ENCODE results near the gene PARVA.

The PARVA gene

GRCh38 chr11:12496181-12497025, 119.0 kb downstream of the PARVA start:
- TF ChIP-seq GATA2 (IDR thresholded peaks at IDR 0.05; ENCODE audit: low read depth, low read length) (no peak), GATA3 (IDR thresholded peaks at IDR 0.05; ENCODE audit: low read depth, low read length) (no peak)

- TF ChIP-seq GATA2 (IDR thresholded peaks at IDR 0.05; ENCODE audit: low read depth, low read length) (no peak), GATA3 (IDR thresholded peaks at IDR 0.05; ENCODE audit: low read depth, low read length) (no peak)
Measured at GRCh38 chr11:12497431-12497830, 120.1 kb downstream of the PARVA start.

GRCh38 chr11:12499071-12499470, 121.7 kb downstream of the PARVA start:
- TF ChIP-seq GATA3 (IDR thresholded peaks at IDR 0.05; ENCODE audit: low read depth, low read length) = no peak
- no peak for TF ChIP-seq GATA2 (IDR thresholded peaks at IDR 0.05; ENCODE audit: low read depth, low read length)

GRCh38 chr11:12502046-12502445, 124.7 kb downstream of the PARVA start:
- no peak for TF ChIP-seq GATA3 (IDR thresholded peaks at IDR 0.05; ENCODE audit: low read depth, low read length)
- TF ChIP-seq GATA2 (IDR thresholded peaks at IDR 0.05; ENCODE audit: low read depth, low read length) = no peak

- TF ChIP-seq GATA3 (IDR thresholded peaks at IDR 0.05; ENCODE audit: low read depth, low read length) (no peak), GATA2 (IDR thresholded peaks at IDR 0.05; ENCODE audit: low read depth, low read length) (no peak)
Measured at GRCh38 chr11:12503039-12503484, 125.7 kb downstream of the PARVA start.

GRCh38 chr11:12503886-12504285, 126.5 kb downstream of the PARVA start:
- TF ChIP-seq GATA2 (IDR thresholded peaks at IDR 0.05; ENCODE audit: low read depth, low read length) (no peak), GATA3 (IDR thresholded peaks at IDR 0.05; ENCODE audit: low read depth, low read length) (no peak)

- no peak for TF ChIP-seq GATA3 (IDR thresholded peaks at IDR 0.05; ENCODE audit: low read depth, low read length)
- TF ChIP-seq GATA2 (IDR thresholded peaks at IDR 0.05; ENCODE audit: low read depth, low read length) = peak; percentile 78
Measured at GRCh38 chr11:12505183-12505582, 127.8 kb downstream of the PARVA start.

- TF ChIP-seq GATA2 (IDR thresholded peaks at IDR 0.05; ENCODE audit: low read depth, low read length) (no peak), GATA3 (IDR thresholded peaks at IDR 0.05; ENCODE audit: low read depth, low read length) (no peak)
Measured at GRCh38 chr11:12506404-12506921, 129.1 kb downstream of the PARVA start.

GRCh38 chr11:12507391-12507790, 130.0 kb downstream of the PARVA start:
- TF ChIP-seq GATA3 (IDR thresholded peaks at IDR 0.05; ENCODE audit: low read depth, low read length) (no peak), GATA2 (IDR thresholded peaks at IDR 0.05; ENCODE audit: low read depth, low read length) (no peak)

- peak; percentile 33; the same call in 1 of the 2 replicates for TF ChIP-seq GATA2 (IDR thresholded peaks at IDR 0.05; ENCODE audit: low read depth, low read length)
- no peak for TF ChIP-seq GATA3 (IDR thresholded peaks at IDR 0.05; ENCODE audit: low read depth, low read length)
Measured at GRCh38 chr11:12508151-12508751, 130.9 kb downstream of the PARVA start.

- TF ChIP-seq GATA2 (IDR thresholded peaks at IDR 0.05; ENCODE audit: low read depth, low read length) (no peak), GATA3 (IDR thresholded peaks at IDR 0.05; ENCODE audit: low read depth, low read length) (no peak)
Measured at GRCh38 chr11:12509371-12509770, 132.0 kb downstream of the PARVA start.

- TF ChIP-seq GATA2 (IDR thresholded peaks at IDR 0.05; ENCODE audit: low read depth, low read length) = peak; percentile 43; the same call in 1 of the 2 replicates
- TF ChIP-seq GATA3 (IDR thresholded peaks at IDR 0.05; ENCODE audit: low read depth, low read length) = no peak
Measured at GRCh38 chr11:12512132-12512531, 134.8 kb downstream of the PARVA start.

- TF ChIP-seq GATA2 (IDR thresholded peaks at IDR 0.05; ENCODE audit: low read depth, low read length) (no peak), GATA3 (IDR thresholded peaks at IDR 0.05; ENCODE audit: low read depth, low read length) (no peak)
Measured at GRCh38 chr11:12512826-12513395, 135.5 kb downstream of the PARVA start.

GRCh38 chr11:12516387-12517105, 139.2 kb downstream of the PARVA start:
- TF ChIP-seq GATA2 (IDR thresholded peaks at IDR 0.05; ENCODE audit: low read depth, low read length) (no peak), GATA3 (IDR thresholded peaks at IDR 0.05; ENCODE audit: low read depth, low read length) (no peak)
